Lower leg skin (tissue), 3 donors: ENCODE data around the gene EFCAB6.

ENCODE experiments used
- POLR2A ChIP-seq, 2 donors: fragments of 450-650 bp; IDR thresholded peaks; one replicate each; pipeline ENCODE4 v1.6.1; 2016 to 2017; ENCODE audit warnings: antibody characterized with exemption in 2 of 2, mild to moderate bottlenecking in 1 of 2, moderate library complexity in 1 of 2
- TF ChIP-seq, protein P1 (sequence below), 3 donors: fragments of 450-650 bp; IDR thresholded peaks; one replicate each; pipeline ENCODE4 v1.5.1; 2016; ENCODE audit warnings: antibody characterized with exemption in 3 of 3, mild to moderate bottlenecking in 3 of 3, moderate library complexity in 2 of 3

DNA sequence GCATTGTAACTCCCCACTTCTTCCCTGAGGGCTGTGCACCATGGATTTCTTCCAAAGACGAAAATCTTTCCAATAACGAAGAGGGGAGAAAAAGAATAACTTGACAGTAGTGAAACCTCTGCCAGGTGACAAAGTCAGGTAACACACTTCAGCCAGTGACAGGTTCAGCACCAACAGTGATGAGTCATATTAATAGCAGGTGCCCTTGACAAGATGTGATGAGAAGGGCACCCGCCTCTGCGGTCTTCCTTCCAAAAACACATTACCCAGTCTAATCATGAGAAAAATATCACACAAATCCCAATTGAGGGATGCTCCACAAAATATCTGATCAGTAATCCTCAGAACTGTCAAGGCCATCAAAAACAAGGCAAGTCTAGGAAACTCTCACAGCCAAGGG lies 157.8 kb downstream of the EFCAB6 start:
- no peak for TF ChIP-seq POLR2A (IDR thresholded peaks at IDR 0.05)
- TF ChIP-seq, protein P1, sequence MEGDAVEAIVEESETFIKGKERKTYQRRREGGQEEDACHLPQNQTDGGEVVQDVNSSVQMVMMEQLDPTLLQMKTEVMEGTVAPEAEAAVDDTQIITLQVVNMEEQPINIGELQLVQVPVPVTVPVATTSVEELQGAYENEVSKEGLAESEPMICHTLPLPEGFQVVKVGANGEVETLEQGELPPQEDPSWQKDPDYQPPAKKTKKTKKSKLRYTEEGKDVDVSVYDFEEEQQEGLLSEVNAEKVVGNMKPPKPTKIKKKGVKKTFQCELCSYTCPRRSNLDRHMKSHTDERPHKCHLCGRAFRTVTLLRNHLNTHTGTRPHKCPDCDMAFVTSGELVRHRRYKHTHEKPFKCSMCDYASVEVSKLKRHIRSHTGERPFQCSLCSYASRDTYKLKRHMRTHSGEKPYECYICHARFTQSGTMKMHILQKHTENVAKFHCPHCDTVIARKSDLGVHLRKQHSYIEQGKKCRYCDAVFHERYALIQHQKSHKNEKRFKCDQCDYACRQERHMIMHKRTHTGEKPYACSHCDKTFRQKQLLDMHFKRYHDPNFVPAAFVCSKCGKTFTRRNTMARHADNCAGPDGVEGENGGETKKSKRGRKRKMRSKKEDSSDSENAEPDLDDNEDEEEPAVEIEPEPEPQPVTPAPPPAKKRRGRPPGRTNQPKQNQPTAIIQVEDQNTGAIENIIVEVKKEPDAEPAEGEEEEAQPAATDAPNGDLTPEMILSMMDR (IDR thresholded peaks at IDR 0.05) = no peak
